ENCODE results near the gene ATP8A2. TPM values are rescaled to one million over a fixed set of nuclear protein-coding genes. Genes with fewer than 3 reads are reported as not detected.

Gene ATP8A2
- total and polyA plus RNA-seq, 9 of the 15 experiments (the other 6 are each of a cell fraction or from before 2014, with no cell fraction given) = under 0.01 to 0.33 (median 0.06) TPM; not detected in 4

GRCh38 chr13:25768838-25769237 lies 397.1 kb downstream of the ATP8A2 start (continued):
- TF ChIP-seq MEF2A (IDR thresholded peaks at IDR 0.05; ENCODE audit: control insufficient read depth, low read depth, low read length) = no peak
- no peak for TF ChIP-seq ZNF696 (CRISPR knock-in tag; conservative IDR thresholded peaks at IDR 0.05)
- TF ChIP-seq ARID3B (CRISPR knock-in tag; IDR thresholded peaks at IDR 0.05; ENCODE audit: borderline replicate concordance) = no peak
- TF ChIP-seq POLR2G (IDR thresholded peaks at IDR 0.05; ENCODE audit: low read depth, low read length) = no peak

GRCh38 chr13:25770601-25771000 lies 398.8 kb downstream of the ATP8A2 start:
- DNase-seq (ENCODE audit: extremely low read depth in 1 of 4, low spot score in 3 of 4) (no peak), ATAC-seq (no peak), FAIRE-seq (no peak)
- Histone ChIP-seq H3K27me3 (ENCODE audit: control insufficient read depth in 2 of 2, insufficient read depth in 2 of 2, low read length in 2 of 2) (no peaks in the 10 kb centered on the region; a peak in 1 of 5 replicates), H3K79me2 (ENCODE audit: control insufficient read depth, insufficient read depth, low read length) (no peaks in the 10 kb centered on the region), H3K4me2 (ENCODE audit: insufficient read depth, low read length) (no peak overlapping the region), H4K20me1 (replicated peaks; ENCODE audit: control insufficient read depth, insufficient read depth, low read length) (no peaks in the 10 kb centered on the region), H3K9me1 (ENCODE audit: control insufficient read depth, insufficient read depth, low read length) (no peaks in the 10 kb centered on the region), H2AFZ (ENCODE audit: low read depth, low read length) (no peak overlapping the region), H3K4me3 (no peak overlapping the region), H3K9me3 (replicated peaks; ENCODE audit: control insufficient read depth, insufficient read depth, low read depth, low read length) (no peaks in the 10 kb centered on the region), H3K27ac (ENCODE audit: extremely low read depth, low read depth, low read length) (no peak overlapping the region), H3K36me3 (ENCODE audit: control insufficient read depth, insufficient read depth, low read length) (no peaks in the 10 kb centered on the region), H3K4me1 (replicated peaks in 1 of 2; ENCODE audit: control insufficient read depth in 2 of 2, insufficient read depth in 2 of 2, low read length in 2 of 2) (no peaks in the 10 kb centered on the region), H3K9ac (ENCODE audit: insufficient read depth in 1 of 2, low read depth in 2 of 2, low read length in 2 of 2) (no peak overlapping the region)
- in situ Hi-C loops (cut with MboI) (no loop called here), intact Hi-C loops (cut with micrococcal nuclease) (no loop called here)
- no TSS peak for BruUV-seq (replicated peaks)
- ChIA-PET POLR2A (no interaction called here), CTCF (ENCODE audit: low intra/inter-chr PET ratio) (no interaction called here)
- WGBS (ENCODE audit: insufficient coverage, low coverage, missing lambda C conversion rate) = 0% methylated on average over 7 of the region's 7 CpGs
- TF ChIP-seq NR3C1 (CRISPR knock-in tag; IDR thresholded peaks at IDR 0.05) = no peak
- TF ChIP-seq DPF2 (IDR thresholded peaks at IDR 0.05) = no peak
- no peak for TF ChIP-seq ZNF436 (CRISPR knock-in tag; IDR thresholded peaks at IDR 0.05)
- TF ChIP-seq ARID1B (IDR thresholded peaks at IDR 0.05) = no peak
- no peak for TF ChIP-seq CBFB (CRISPR knock-in tag; IDR thresholded peaks at IDR 0.05)
- no peak for TF ChIP-seq ZFP36 (IDR thresholded peaks at IDR 0.05; ENCODE audit: low read depth, low read length, partially characterized antibody)
- no peak for TF ChIP-seq PBX2 (CRISPR knock-in tag; IDR thresholded peaks at IDR 0.05; ENCODE audit: low read depth)
- no peak for TF ChIP-seq PBX2 (tag; conservative IDR thresholded peaks at IDR 0.05; ENCODE audit: low read depth)
- TF ChIP-seq LARP7 (IDR thresholded peaks at IDR 0.05) = no peak
- TF ChIP-seq THRB (CRISPR knock-in tag; conservative IDR thresholded peaks at IDR 0.05) = no peak
- no peak for TF ChIP-seq CREB5 (CRISPR knock-in tag; IDR thresholded peaks at IDR 0.05)
- no peak for TF ChIP-seq ASH1L (IDR thresholded peaks at IDR 0.05; ENCODE audit: borderline replicate concordance, low read depth, partially characterized antibody)

Measured in K562 (cell line).